WI38 (cell line): ENCODE measurements around the gene MAP1B.
"Not testable (repeated sequence)": the region's sequence is repeated elsewhere in the genome, so short reads cannot be mapped to it uniquely, and the experiment has no call there.

Experiments used
- H3K4me3 ChIP-seq: 2 replicates; pipeline ENCODE4 v1.5.1; 2011; ENCODE audit warnings: low read depth, mild to moderate bottlenecking, control low read depth, low read length
- TF ChIP-seq, protein P1 (sequence below): IDR thresholded peaks from 2 replicates; pipeline ENCODE4 v1.5.1; 2012; ENCODE audit warnings: low read depth, mild to moderate bottlenecking, control low read depth, low read length

The MAP1B gene

DNA sequence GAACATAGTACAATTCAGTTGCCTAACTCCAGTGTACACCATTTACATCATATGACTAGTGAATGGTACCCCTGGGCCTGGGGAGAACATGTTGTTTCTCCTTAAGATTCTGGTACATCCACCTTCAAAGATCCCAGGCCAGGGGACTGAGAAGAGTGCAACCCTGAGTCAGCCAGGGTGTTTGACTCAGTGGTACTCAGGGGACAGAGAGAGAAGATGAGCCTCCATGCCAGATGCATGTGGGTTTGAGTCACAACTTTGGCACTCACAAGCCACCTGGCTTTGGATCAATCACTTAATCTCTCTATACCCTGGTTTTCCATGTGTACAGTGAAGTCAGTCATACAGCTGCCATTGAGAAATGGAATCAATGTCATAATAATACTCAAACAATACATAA, 53.7 kb downstream of the MAP1B start:
- no peak overlapping the region for H3K4me3 ChIP-seq
- TF ChIP-seq, protein P1, sequence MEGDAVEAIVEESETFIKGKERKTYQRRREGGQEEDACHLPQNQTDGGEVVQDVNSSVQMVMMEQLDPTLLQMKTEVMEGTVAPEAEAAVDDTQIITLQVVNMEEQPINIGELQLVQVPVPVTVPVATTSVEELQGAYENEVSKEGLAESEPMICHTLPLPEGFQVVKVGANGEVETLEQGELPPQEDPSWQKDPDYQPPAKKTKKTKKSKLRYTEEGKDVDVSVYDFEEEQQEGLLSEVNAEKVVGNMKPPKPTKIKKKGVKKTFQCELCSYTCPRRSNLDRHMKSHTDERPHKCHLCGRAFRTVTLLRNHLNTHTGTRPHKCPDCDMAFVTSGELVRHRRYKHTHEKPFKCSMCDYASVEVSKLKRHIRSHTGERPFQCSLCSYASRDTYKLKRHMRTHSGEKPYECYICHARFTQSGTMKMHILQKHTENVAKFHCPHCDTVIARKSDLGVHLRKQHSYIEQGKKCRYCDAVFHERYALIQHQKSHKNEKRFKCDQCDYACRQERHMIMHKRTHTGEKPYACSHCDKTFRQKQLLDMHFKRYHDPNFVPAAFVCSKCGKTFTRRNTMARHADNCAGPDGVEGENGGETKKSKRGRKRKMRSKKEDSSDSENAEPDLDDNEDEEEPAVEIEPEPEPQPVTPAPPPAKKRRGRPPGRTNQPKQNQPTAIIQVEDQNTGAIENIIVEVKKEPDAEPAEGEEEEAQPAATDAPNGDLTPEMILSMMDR: no peak

- TF ChIP-seq, protein P1: no peak
- no peak overlapping the region for H3K4me3 ChIP-seq
Measured at GRCh38 chr5:72161951-72162350, 54.7 kb downstream of the MAP1B start.

GRCh38 chr5:72163349-72163983, 56.2 kb downstream of the MAP1B start:
- H3K4me3 ChIP-seq: no peak overlapping the region
- TF ChIP-seq, protein P1: no peak

GRCh38 chr5:72166070-72166979, 59.0 kb downstream of the MAP1B start:
- no peak overlapping the region for H3K4me3 ChIP-seq
- TF ChIP-seq, protein P1: no peak

GRCh38 chr5:72167257-72167656, 60.0 kb downstream of the MAP1B start:
- TF ChIP-seq, protein P1: no peak
- no peak overlapping the region for H3K4me3 ChIP-seq

GRCh38 chr5:72167804-72168203, 60.5 kb downstream of the MAP1B start:
- TF ChIP-seq, protein P1: no peak
- H3K4me3 ChIP-seq: no peak overlapping the region

DNA sequence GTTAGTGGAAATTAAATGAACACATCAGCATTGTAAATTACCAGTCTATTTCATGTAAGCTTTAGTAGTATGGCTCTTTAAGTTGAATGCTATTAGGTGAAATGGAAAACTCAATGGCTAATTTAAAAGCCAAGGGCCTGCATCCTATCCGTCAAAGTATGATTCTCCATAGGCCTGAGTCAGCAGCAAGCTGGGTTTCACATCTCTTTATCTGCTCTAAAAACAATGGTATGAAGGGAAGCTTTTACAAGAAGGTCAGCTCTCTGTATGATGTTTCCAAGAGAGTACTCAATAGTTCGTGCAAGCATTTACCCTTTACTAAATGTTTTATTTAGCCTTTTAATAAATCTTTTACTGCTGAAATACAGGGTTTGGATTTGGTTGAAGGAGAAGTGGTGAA, 62.8 kb downstream of the MAP1B start:
- TF ChIP-seq, protein P1: no peak
- no peak overlapping the region for H3K4me3 ChIP-seq

- not testable (repeated sequence) for H3K4me3 ChIP-seq
Measured at GRCh38 chr5:72171181-72171580, 63.9 kb downstream of the MAP1B start.
